ENCODE data around the gene COP1.

GRCh38 chr1:176096015-176096414, 111.1 kb downstream of the COP1 start:
- no peak for TF ChIP-seq EZH2 (IDR thresholded peaks at IDR 0.05)
- TF ChIP-seq POLR2AphosphoS5 (IDR thresholded peaks at IDR 0.05; ENCODE audit: borderline replicate concordance, low read depth, low read length): no peak

Measured in SK-N-MC (cell line).